Mammary epithelial cell (primary cell): ENCODE data around the gene ENPP7.

Experiments
- EZH2 ChIP-seq: IDR thresholded peaks from 2 replicates; pipeline ENCODE4 v1.6.1; 2012; ENCODE audit warnings: low read length, inconsistent platforms, borderline replicate concordance
- TF ChIP-seq, protein P1 (sequence below), 2 donors: IDR thresholded peaks in 1 of 2; conservative IDR thresholded peaks in 1 of 2; 2 replicates each; pipeline ENCODE4 v1.5.1; 2011 to 2012; ENCODE audit warnings: inconsistent platforms in 2 of 2, low read length in 2 of 2, mild to moderate bottlenecking in 2 of 2, control low read depth in 1 of 2, low read depth in 1 of 2; ENCODE audit not compliant: insufficient read depth in 1 of 2; ENCODE audit errors: extremely low read depth in 1 of 2

DNA sequence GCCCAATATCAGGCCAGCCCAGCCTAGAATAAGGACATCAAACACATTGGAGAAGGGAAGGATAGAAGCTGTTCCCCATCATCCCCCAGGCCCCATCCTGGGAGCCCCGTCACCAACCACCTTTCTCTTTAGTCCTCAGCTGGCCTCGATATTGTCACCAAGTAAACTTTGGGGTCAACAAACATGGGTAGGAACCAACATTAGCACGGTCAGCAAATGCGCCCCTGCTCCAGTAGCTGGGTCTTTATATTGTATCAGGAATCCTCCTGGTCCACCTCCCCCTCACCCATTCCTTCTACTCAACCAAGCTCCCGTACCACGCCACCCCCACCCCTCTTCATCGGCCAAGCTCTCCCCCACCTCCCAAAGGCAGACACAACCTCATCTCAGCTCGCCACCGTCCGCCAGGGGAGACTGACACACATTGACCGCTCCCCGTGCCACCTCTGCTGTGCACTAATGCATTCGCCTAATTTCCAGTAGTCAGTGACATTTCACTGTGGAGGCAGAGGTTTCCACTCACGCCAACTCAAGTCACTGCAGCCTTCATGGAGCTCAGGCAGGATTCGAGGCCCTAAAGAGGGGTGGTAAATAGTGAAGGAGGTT lies 26.5 kb downstream of the ENPP7 start:
- TF ChIP-seq, protein P1, sequence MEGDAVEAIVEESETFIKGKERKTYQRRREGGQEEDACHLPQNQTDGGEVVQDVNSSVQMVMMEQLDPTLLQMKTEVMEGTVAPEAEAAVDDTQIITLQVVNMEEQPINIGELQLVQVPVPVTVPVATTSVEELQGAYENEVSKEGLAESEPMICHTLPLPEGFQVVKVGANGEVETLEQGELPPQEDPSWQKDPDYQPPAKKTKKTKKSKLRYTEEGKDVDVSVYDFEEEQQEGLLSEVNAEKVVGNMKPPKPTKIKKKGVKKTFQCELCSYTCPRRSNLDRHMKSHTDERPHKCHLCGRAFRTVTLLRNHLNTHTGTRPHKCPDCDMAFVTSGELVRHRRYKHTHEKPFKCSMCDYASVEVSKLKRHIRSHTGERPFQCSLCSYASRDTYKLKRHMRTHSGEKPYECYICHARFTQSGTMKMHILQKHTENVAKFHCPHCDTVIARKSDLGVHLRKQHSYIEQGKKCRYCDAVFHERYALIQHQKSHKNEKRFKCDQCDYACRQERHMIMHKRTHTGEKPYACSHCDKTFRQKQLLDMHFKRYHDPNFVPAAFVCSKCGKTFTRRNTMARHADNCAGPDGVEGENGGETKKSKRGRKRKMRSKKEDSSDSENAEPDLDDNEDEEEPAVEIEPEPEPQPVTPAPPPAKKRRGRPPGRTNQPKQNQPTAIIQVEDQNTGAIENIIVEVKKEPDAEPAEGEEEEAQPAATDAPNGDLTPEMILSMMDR (conservative IDR thresholded peaks at IDR 0.05 in 1 of 2, IDR thresholded peaks at IDR 0.05 in 1 of 2; ENCODE audit: extremely low read depth in 1 of 2, insufficient read depth in 1 of 2, low read depth in 1 of 2, low read length in 2 of 2), result no peak
- TF ChIP-seq EZH2, result no peak
